ENCODE measurements around the gene ZNF350.
A peak's percentile ranks its signal among the peaks of the same experiment; 100 is the strongest.
"Not testable (repeated sequence)": the region's sequence is repeated elsewhere in the genome, so short reads cannot be mapped to it uniquely, and the experiment has no call there.

The ZNF350 gene

DNA sequence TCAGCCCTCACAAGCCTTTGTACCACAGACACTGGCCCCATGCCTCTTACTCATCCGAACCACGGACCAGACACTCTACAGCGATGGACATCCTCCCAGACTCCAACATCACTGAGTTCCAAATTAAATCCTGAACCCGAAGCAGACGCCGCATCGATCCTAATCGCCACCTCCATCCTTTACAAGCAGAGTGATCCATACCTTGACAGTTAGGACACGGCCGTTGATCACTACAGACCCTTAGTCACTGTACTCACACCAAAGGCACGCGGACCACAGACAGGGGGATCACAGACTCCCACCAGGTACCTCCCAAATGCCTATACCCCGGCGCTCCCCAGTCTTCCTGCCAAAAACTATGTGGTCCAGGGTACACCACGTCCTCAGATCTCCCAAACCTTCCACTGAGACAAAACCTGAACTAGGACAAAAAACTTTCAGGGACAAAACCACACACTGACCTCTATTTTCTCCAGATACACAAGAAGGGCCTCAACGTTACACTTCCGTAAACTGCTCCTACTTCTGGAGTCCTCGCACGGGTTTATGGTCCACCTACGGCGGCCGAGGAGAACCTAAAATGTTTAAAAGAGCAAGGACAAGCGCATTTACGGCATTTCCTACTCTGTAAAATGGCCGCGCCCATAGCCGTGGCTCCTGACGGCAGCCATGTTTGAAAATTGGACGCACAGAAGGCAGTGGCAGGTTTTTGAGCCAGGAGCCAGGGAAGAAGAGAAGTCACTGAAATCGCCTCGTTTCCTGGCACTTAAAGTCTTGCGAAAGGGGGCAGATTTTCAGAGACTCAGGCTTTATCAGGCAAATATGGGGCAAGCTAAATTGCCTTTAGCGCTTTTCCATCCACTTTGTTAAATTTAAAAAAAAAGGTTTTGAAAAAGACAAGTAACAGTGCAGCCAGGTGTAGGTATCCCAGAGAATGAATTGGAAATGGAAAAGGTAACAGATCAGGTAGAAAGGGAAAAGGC is at the start of gene ZNF350:
ZNF350 (minus strand) TSS at position 532 of the 983 bp plus-strand sequence. CDS start 12,480 bp downstream, outside the sequence.
- DNase-seq: peak; percentile 87

DNA sequence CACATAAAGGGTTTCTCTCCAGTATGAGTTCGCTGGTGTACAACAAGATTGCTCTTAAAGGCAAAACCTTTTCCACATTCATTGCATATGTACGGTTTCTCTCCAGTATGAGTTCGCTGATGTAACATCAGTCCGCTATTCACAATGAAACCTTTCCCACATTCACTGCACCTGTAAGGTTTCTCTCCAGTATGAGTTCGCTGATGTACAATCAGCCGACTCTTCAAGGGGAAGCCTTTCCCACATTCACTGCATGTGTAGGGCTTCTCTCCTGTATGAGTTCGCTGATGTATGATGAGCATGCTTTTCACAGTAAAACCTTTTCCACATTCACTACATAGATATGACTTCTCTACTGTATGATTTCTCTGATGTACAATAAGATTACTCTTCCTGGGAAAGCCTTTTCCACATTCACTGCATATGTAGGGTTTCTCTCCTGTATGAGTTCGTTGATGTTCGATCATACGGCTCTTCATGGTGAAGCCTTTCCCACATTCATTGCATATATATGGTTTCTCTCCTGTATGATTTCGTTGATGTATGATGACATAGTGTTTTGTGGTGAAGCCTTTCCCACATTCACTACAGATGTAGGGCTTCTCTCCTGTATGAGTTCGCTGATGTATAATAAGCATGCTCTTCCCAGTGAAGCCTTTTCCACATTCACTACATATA is 47.5 kb upstream of the ZNF350 start:
- DNase-seq: no peak

DNA sequence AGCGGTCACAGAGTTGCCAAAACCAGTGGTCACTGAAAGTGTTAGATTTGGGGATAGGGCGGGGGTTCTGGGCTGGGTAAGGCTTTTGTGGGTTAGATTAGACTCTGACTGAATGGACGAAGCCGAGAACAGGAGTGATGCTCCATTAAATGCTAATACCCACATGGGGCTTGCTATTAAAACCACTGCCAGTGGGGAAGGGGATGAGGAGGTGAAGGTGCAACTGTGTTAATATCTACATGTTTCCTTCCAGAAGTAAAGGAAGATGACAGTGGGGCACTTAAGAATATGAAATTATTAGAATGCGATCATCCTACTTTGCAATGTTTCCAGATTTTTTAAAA is 42.1 kb upstream of the ZNF350 start:
- DNase-seq: no peak

DNA sequence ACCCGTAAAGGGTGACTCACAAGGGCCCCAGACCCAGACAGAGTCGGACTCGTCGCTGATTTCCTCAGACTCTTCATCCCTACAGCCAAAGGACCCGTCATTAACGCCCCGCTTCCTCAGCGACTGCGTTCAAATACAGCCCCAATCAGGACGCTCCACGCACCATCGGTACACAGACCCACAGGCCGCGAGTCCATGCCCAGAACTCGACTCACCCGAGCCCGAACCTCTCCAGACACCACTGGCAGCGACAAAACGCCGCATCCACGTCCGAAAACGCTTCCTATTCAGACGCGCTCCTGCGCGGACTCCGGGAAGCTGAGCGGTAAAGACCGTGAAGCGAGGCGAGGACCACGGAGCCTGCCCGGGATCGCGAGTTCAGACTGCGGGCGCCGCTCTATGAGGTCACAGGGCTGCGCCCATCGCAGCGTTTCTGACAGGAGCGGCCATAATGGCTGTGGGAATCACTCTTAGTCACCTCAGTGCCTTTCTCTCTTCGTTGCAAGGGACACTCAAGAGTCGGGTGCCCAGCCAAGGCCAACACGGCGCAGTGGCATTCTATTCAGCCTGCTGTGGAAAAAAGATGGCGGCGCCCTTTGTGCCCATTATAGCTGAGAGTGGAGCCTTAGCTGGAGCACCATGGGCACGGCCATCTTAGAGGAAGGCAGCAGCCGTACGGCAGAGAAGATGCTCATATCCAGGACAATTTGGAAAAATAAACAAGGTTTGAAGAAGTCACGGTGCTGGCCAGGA is 41.6 kb upstream of the ZNF350 start, which contains the start of gene ZNF614:
ZNF614 (minus strand) TSS at position 353 of the 753 bp plus-strand sequence. CDS start 2,634 bp downstream, outside the sequence.
- peak; percentile 86 for DNase-seq

DNA sequence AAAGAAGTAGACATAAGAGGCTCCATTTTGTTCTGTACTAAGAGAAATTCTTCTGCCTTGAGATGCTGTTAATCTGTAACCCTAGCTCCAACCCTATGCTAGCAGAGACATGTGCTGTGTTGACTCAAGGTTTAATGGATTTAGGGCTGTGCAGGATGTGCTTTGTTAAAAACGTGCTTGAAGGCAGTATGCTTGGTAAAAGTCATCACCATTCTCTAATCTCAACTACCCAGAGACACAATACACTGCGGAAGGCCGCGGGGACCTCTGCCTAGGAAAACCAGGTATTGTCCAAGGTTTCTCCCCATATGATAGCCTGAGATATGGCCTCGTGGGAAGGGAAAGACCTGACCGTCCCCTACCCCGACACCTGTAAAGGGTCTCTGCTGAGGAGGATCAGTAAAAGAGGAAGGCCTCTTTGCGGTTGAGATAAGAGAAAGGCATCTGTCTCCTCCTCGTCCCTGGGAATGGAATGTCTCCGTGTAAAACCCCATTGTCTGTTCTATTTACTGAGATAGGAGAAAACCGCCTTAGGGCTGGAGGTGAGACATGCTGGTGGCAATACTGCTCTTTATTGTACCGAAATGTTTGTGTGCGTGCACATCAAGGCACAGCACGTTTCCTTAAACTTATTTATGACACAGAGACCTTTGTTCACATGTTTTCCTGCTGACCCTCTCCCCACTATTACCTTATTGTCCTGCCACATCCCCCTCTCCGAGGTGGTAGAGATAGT is 39.8 kb upstream of the ZNF350 start:
- not testable (repeated sequence) for DNase-seq

DNA sequence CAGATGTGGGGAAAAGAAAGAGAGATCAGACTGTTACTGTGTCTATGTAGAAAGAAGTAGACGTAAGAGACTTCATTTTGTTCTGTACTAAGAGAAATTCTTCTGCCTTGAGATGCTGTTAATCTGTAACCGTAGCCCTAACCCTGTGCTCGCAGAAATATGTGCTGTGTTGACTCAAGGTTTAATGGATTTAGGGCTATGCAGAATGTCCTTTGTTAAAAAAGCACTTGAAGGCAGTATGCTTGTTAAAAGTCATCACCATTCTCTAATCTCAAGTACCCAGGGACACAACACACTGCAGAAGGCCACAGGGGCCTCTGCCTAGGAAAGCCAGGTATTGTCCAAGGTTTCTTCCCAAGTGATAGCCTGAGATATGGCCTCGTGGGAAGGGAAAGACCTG is 37.8 kb upstream of the ZNF350 start:
- not testable (repeated sequence) for DNase-seq

DNA sequence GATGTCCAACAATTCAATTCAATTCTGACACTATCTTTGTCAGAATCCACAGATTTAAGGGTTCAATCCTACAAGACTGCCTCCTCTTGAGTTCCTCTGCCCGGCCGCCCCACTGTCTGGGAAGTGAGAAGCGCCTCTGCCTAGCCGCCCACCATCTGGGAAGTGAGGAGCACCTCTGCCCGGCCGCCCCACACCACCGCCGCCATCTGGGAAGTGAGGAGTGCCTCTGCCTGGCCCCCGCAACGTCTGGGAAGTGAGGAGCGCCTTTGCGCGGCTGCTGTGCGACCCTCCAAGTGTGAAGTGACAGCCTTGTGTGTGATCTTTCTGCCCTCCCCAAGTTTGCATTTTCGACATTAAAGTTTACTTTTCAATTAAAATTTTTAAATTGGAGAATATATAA is 35.6 kb upstream of the ZNF350 start:
- no peak for DNase-seq

DNA sequence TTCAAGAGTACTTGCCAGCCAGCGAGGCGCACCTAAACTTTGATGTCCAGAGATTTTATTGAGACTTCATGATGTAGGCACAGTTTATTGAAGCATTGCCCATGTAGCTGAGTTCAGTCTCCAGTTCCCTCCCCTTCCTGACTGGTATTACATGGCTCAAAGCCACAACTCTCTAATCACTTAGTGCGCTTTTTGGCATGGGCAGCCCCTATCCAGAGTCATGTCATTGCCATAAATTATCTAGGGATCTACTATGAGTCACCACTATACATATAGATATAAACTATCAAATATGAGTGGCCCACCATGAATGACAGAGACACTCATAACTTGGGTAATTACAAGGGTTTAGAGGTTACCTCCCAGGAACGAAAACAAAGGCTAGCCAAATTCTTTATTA is 33.9 kb upstream of the ZNF350 start:
- no peak for DNase-seq

DNA sequence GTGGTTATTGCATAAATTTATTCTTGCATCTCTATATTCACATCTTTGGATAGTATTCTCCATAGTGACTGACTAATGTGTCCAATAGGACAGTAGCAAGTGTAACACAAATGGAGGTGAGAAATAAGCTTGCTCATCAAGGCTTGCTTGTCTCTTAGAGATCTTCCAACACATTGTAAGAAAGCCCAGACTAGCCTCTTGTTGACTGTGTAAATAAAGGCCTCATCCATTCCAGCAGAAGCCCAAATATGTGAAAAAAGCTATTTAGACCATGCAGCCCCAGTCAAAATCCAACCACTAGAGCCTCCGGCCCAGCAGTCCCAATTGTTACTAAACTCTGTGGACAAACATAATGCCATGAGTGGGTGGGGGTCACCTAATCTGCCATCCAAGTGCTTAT is 24.0 kb upstream of the ZNF350 start:
- no peak for DNase-seq

DNA sequence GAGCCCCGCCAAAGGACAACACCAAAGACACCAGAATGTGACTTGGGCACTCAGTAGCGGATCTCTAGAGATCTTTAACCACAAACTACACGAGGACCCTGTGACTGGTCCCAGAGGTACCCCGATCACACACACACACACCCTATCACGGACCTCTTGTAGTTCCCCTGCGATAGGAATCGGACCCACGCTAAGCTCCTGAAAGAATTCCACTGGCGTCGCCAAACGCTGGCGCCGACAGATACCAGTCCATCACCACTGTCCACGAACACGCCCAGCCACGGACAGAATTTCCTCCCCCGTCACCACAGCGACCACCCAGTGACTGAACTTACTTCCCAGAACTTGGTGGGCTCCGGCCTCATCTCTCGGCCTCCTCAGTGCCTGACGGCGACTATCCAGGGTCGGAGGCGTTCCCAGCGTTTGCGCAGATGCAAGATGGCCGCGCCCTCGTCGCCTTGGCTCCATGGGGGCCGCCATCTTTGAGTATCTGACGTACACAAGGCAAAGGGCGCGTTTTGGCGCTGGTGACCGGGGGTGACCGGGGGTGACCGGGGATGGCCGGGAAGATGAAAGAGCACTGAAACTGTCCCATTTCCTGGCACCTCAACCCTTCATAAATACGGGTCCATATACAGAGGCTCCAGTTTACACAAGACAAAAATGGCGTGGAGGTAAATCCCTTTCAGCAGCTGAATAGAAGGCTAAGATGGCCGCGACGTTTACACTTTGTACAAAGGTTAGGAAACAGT is 21.3 kb upstream of the ZNF350 start, which contains the start of gene ZNF615:
ZNF615 (minus strand) TSS at position 406 of the 752 bp plus-strand sequence. CDS start 4,500 bp downstream, outside the sequence.
- DNase-seq: peak; percentile 86

DNA sequence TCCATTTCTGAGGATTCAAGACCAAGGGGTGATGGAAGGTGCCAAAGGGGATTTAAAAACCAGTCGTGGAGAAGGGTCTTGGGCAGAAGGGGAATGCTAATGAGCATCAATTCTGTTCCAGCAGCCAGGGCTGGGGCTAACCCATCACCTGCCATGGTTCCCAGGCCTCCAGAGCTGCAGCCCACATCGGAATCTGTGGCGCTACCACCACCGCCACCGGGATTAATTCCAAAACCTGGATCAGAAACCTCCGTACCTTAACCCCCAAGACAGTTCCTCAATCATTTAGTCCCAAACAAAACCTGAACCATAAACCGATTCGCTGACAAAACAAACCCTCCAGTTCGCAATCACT is 20.8 kb upstream of the ZNF350 start:
- no peak for DNase-seq

DNA sequence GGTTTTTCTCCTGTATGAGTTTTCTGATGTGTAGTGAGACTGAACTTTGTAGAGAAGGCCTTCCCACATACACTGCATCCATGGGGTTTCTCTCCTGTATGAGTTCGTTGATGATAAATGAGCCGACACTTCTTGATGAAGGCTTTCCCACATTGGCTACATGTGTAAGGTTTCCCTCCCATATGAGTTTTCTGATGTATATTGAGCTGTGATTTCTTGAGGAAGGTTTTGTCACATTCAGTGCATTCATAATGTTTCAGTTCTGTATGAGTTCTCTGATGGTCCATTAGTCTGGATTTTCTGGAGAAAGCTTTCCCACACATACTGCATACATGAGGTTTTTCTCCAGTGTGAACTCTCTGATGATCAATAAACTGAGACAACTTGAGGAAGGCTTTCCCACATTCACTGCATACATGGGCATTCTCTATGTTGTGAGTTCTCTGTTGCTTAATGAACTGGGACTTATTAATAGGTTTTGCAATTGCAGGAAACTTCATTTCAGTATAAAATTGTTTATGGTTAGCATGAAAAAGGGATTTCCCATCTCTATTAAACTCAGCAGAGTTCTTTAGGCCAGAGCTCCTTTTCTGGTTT is 7.5 kb upstream of the ZNF350 start:
- DNase-seq: no peak

DNA sequence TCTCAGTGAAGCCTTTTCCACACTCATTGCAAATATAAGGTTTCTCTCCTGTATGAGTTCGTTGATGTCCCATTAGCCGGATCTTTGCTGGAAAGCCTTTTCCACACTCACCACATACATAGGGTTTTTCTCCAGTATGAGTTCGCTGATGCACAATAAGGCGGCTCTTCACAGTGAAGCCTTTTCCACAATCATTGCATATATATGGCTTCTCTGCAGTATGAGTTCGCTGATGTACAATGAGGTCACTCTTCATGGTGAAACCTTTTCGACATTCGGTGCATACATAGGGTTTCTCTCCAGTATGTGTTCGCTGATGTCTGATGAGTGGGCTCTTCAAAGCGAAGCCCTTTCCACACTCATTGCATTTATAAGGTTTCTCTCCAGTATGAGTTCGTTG is 6.8 kb upstream of the ZNF350 start:
- no peak for DNase-seq

DNA sequence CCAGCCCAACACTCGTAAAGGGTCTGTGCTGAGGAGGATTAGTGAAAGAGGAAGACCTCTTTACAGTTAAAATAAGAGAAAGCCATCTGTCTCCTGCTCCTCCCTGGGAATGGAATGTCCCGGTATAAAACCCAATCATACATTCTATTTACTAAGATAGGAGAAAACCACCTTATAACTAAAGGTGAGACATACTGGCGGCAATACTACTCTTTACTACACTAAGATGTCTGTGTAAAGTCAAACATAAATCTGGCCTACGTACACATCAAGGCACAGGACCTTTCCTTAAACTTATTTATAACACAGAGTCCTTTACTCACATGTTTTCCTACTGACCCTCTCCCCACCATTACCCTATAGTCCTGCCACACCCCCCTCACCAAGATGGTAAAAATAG is 3.3 kb downstream of the ZNF350 start:
- DNase-seq: no peak

DNA sequence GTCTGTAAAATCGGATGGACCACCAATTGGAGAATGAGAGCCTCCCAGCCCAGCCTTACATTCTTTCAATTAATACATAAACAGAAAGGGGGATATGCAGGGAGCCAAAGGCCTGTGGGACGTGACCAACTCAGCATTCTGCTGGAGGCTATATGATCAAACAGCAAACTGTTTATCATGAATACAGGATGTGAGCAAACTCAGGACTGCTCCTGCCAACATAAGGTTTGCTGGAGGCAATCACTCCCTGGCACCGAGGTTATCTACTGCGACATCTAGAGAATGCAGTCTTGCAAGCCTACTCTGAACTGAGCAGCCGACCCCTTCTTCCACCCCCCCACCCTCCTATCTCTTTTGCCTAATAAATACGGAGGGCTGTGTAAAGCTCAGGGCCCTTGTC is 5.7 kb downstream of the ZNF350 start:
- DNase-seq: not testable (repeated sequence)

DNA sequence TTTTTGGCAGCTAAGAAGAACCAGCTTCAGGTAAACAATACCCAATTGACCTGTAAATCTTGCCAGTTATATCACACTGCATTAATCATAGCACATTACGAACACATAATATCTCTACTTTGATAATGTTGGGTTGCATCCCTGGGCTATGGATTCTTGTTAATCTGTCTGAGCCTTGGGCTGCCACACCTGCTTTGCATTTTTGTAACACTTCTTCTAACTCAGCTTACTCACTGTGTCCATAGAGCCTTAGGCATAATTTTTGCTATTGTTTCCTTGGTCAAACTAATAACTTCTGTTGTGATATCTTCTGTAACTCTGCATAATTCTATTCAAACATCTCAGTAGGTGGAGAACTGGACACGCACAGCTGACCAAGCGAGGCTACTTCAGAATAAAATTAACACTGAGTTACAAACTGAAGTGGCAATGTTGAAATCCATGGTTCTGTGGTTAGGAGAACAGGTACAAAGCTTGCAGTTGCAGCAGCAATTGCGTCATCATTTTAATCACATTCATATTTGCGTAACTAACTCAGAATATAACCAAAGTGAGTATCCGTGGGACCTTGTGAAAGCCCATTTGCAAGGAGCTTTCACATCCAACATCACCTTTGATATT is 6.4 kb downstream of the ZNF350 start:
- DNase-seq: no peak

DNA sequence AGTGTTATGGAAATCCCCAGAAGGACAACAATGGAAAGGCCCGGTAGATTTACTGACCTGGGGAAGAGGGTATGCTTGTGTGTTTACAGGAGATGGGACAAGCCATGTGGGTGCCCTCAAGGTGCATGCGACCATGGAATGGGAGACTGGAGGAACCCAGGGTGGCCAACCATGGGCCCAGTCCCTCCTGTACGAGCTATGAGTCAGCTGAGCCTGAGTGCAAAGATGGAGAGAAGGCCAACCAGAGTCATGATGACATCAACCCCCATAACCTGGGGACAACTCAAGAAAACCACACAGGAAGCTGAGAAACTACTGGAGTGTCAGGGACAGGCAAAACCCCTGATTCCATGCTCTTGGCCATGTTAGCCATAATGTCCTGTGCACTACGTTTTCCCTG is 7.8 kb downstream of the ZNF350 start:
- no peak for DNase-seq

DNA sequence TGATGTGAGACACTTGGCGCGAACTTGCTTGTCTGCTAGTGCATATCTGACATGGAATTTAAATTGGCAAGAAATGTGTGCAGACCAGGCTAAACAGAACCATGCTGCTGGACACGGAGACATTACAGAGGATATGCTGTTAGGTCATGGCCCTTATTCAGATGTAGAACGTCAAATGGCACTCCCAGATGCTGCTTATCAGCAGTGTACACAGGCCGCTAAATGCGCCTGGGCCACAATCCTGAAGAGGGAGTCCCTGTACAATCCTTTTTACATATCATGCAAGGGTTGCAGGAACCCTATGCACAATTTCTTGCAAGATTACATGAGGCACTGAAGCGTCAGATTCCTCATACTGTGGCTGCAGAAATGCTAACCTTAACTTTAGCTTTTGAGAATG is 9.3 kb downstream of the ZNF350 start:
- no peak for DNase-seq

DNA sequence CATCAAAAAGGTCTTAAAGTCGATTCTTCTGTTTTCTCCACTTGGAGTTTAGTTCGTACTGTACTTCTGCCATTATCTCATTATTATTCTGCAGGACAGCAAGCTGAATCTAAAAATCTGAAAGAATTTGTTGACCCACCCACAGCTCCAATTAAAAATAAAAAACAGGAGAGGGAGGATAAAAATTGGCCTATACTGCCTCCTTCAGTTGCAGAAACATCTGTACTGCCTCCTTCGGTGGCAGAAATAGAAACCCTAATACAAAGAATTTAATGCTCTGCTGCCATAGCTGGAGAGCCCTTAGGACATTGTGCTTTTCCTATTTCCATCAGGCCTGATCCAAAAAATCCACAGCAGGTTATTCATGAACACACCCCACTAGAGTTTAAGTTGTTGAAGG is 9.8 kb downstream of the ZNF350 start:
- DNase-seq: no peak

DNA sequence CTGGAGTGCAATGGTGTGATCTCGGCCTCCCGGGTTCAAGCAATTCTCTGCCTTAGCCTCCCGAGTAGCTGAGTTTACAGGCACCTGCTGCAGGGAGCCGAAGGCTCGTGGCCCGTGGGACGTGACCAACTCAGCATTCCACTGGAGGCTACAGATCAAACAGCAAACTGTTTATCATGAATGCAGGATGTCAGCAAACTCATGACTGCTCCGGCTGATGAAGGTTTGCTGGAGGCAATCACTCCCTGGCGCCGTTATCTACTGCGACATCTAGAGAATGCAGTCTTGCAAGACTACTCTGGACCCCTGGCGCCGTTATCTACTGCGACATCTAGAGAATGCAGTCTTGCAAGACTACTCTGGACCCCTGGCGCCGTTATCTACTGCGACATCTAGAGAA is 10.9 kb downstream of the ZNF350 start:
- DNase-seq: not testable (repeated sequence)

DNA sequence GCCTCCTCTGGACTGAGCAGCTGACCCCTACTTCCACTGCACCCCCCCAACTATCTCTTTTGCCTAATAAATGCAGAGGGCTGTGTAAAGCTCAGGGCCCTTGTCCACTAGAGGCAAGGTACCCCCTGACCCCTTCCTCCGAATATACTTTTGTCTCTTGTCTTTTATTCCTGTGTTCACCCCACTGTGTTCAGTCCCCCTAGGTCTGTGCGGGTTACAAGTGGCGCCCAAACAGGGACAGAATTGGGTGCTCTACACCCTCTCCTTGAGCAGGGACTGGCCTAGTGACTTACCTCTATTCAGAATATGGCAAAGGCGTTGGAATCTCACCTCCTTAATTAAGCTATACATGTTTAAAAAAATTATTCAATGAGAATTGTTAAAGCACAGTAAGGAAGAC is 15.0 kb downstream of the ZNF350 start:
- DNase-seq: no peak
